Vagina (tissue), 2 donors: ENCODE data around the gene WNT9B. TPM values are rescaled to one million over a fixed set of nuclear protein-coding genes. Genes with fewer than 3 reads are reported as not detected.
A peak's percentile ranks its signal among the peaks of the same experiment; 100 is the strongest.
"Not testable (repeated sequence)": the region's sequence is repeated elsewhere in the genome, so short reads cannot be mapped to it uniquely, and the experiment has no call there.

ENCODE experiments used
- DNase-seq, 2 donors: peaks; one replicate each; pipeline ENCODE4 v3.0.0-alpha.2; 2017; ENCODE audit errors: extremely low spot score in 2 of 2
- H3K27ac ChIP-seq: fragments of 200-600 bp; sonication (generic); one replicate; pipeline ENCODE4 v1.5.1; 2019
- H3K27me3 ChIP-seq: fragments of 200-600 bp; sonication (generic); one replicate; pipeline ENCODE4 v1.5.1; 2019
- H3K36me3 ChIP-seq, 2 donors: fragments of 200-600 bp; sonication (generic); one replicate each; pipeline ENCODE4 v1.5.1; 2017 to 2019
- H3K4me1 ChIP-seq: fragments of 200-600 bp; sonication (generic); one replicate; pipeline ENCODE4 v1.5.1; 2019
- H3K4me3 ChIP-seq, 2 donors: fragments of 200-600 bp; sonication (generic); 1 replicate in 1 of 2; 2 replicates in 1 of 2; pipeline ENCODE4 v1.5.1; 2016 to 2019
- H3K9me3 ChIP-seq: fragments of 200-600 bp; sonication (generic); one replicate; pipeline ENCODE4 v1.5.1; 2019
- CTCF ChIP-seq, 3 experiments: fragments of 450-650 bp in 2 of 3; fragments of 200-600 bp in 1 of 3; sonication (generic) in 1 of 3; IDR thresholded peaks; one replicate each; pipeline ENCODE4 v1.5.1; 2017 to 2019; ENCODE audit warnings: antibody characterized with exemption in 3 of 3, mild to moderate bottlenecking in 2 of 3, moderate library complexity in 2 of 3
- POLR2A ChIP-seq, 2 donors: fragments of 450-650 bp; IDR thresholded peaks; one replicate each; pipeline ENCODE4 v1.6.1; 2017; ENCODE audit warnings: antibody characterized with exemption in 2 of 2, mild to moderate bottlenecking in 2 of 2, moderate library complexity in 2 of 2
- POLR2AphosphoS5 ChIP-seq, 2 donors: sonication (generic); formaldehyde crosslinking; IDR thresholded peaks; one replicate each; pipeline ENCODE4 v1.9.0; 2017; ENCODE audit warnings: antibody characterized with exemption in 2 of 2, mild to moderate bottlenecking in 2 of 2, low read depth in 1 of 2; ENCODE audit not compliant: insufficient read depth in 1 of 2
- intact Hi-C: fragments of 100-400 bp; cut with DNase I; formaldehyde crosslinking; loops from one replicate; pipeline ENCODE4 v1.15.1; 2023
- total RNA-seq: library from RNA; depleted of rRNA; stranded (reverse); fragments of >200 nt; gene quantifications from one replicate; pipeline ENCODE4 v1.2.3, GENCODE V29; 2016

The WNT9B gene
- total RNA-seq, 1 donor from 2014 or later: not detected

GRCh38 chr17:46837521-46837920, 13.9 kb upstream of the WNT9B start:
- Histone ChIP-seq H3K4me1 (peaks cover 7% of the 10 kb centered on the region), H3K9me3 (no peaks in the 10 kb centered on the region), H3K4me3 (no peak overlapping the region), H3K27ac (no peak overlapping the region), H3K36me3 (no peaks in the 10 kb centered on the region), H3K27me3 (no peaks in the 10 kb centered on the region)
- intact Hi-C loops: no loop called here
- no peak for DNase-seq
- TF ChIP-seq POLR2AphosphoS5 (IDR thresholded peaks at IDR 0.05; ENCODE audit: insufficient read depth in 1 of 2, low read depth in 1 of 2) (no peak), CTCF (IDR thresholded peaks at IDR 0.05) (no peak), POLR2A (IDR thresholded peaks at IDR 0.05) (no peak)

GRCh38 chr17:46839211-46839610, 12.2 kb upstream of the WNT9B start:
- Histone ChIP-seq H3K27ac (no peak overlapping the region), H3K4me3 (no peak overlapping the region), H3K36me3 (no peaks in the 10 kb centered on the region), H3K4me1 (peaks cover 7% of the 10 kb centered on the region), H3K27me3 (no peaks in the 10 kb centered on the region), H3K9me3 (no peaks in the 10 kb centered on the region)
- no peak for DNase-seq
- TF ChIP-seq CTCF (IDR thresholded peaks at IDR 0.05) (no peak), POLR2A (IDR thresholded peaks at IDR 0.05) (no peak), POLR2AphosphoS5 (IDR thresholded peaks at IDR 0.05; ENCODE audit: insufficient read depth in 1 of 2, low read depth in 1 of 2) (no peak)
- intact Hi-C loops: no loop called here

GRCh38 chr17:46840596-46840995, 10.8 kb upstream of the WNT9B start:
- H3K9me3 ChIP-seq, H3K27me3 ChIP-seq, H3K27ac ChIP-seq, DNase-seq, H3K4me1 ChIP-seq, H3K36me3 ChIP-seq, intact Hi-C loops, H3K4me3 ChIP-seq: not testable (repeated sequence)

GRCh38 chr17:46841561-46842379, 9.6 kb upstream of the WNT9B start:
- peaks cover 7% of the 10 kb centered on the region for H3K4me1 ChIP-seq
- H3K27ac ChIP-seq: no peak overlapping the region
- H3K36me3 ChIP-seq: no peaks in the 10 kb centered on the region
- intact Hi-C loops: no loop called here
- no peak for DNase-seq
- H3K27me3 ChIP-seq: no peaks in the 10 kb centered on the region
- no peak overlapping the region for H3K4me3 ChIP-seq
- no peaks in the 10 kb centered on the region for H3K9me3 ChIP-seq
- peak in 2 of 3 experiments; percentile 37 to 38 for TF ChIP-seq CTCF (IDR thresholded peaks at IDR 0.05)
- no peak for TF ChIP-seq POLR2A (IDR thresholded peaks at IDR 0.05)

GRCh38 chr17:46842835-46843234, 8.5 kb upstream of the WNT9B start:
- DNase-seq: no peak
- Histone ChIP-seq H3K4me1 (peaks cover 7% of the 10 kb centered on the region), H3K9me3 (no peaks in the 10 kb centered on the region), H3K27me3 (no peaks in the 10 kb centered on the region), H3K4me3 (no peak overlapping the region), H3K27ac (no peak overlapping the region), H3K36me3 (no peaks in the 10 kb centered on the region)
- no peak for TF ChIP-seq POLR2A (IDR thresholded peaks at IDR 0.05)
- TF ChIP-seq POLR2AphosphoS5 (IDR thresholded peaks at IDR 0.05; ENCODE audit: insufficient read depth in 1 of 2, low read depth in 1 of 2): no peak
- no peak for TF ChIP-seq CTCF (IDR thresholded peaks at IDR 0.05)
- intact Hi-C loops: no loop called here
